Measurements from ENCODE around the gene CDKAL1. TPM values are rescaled to one million over a fixed set of nuclear protein-coding genes. Genes with fewer than 3 reads are reported as not detected.

CDKAL1 gene
- total and polyA plus RNA-seq, 2 of the 8 experiments (the other 6 are each of a cell fraction or from before 2014, with no cell fraction given): 8.4 to 24.6 TPM

GRCh38 chr6:21265730-21266044 lies 731.4 kb downstream of the CDKAL1 start (continued):
- no peak for TF ChIP-seq CHD7 (IDR thresholded peaks at IDR 0.05; ENCODE audit: insufficient replicate concordance, low read length)
- TF ChIP-seq POLR2A (IDR thresholded peaks at IDR 0.05; ENCODE audit: control extremely low read depth in 1 of 2, low read depth in 2 of 2, low read length in 2 of 2): no peak
- TF ChIP-seq SP1 (IDR thresholded peaks at IDR 0.05; ENCODE audit: low read depth, low read length): no peak
- no peak for TF ChIP-seq SIX5 (IDR thresholded peaks at IDR 0.05; ENCODE audit: low read depth, low read length)
- TF ChIP-seq TAF1 (IDR thresholded peaks at IDR 0.05; ENCODE audit: low read depth, low read length): no peak
- TF ChIP-seq TBP (IDR thresholded peaks at IDR 0.05; ENCODE audit: low read depth, low read length): no peak

Measured in H1 (cell line).